ENCODE results near the gene LGALS9. TPM values are rescaled to one million over a fixed set of nuclear protein-coding genes. Genes with fewer than 3 reads are reported as not detected.

The LGALS9 gene
- total RNA-seq, 4 donors from 2014 or later: 20.2 to 76.1 (median 23.9) TPM

DNA sequence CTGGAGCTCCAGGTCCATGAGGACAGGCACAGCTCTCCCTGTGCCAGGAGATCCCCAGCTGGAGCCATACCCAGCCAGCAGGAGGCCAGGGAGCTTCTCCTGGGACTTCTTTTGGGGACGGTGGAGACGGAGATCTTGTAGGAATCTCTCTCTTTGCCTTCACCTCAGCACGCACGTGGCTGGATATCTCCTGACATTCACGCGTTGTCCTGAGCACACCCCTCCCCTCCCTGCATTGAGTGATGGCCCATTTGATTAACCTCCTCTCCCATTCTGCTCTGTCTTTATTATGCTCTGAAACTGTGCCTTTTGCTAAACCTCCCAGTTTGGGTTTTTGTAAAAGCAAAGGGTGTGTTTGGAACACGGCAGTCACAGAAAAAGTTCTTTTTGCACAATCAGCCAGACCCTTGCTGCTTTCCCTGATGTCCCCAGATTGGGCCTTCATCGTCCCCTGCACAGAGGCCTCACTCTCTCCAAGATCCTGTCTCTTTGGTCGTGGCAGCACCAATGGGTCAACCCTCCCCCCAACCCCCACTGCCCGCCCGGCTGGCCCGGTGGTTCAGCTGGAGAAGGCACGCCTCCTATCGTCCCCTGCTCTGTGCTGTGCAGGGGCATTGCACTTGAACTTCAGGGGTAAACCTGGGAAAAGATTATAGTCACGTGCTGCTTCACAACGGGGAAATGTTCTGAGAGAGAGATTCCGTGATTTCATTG, 32.5 kb upstream of the LGALS9 start:
- Histone ChIP-seq H3K27ac (no peak overlapping the region), H3K36me3 (peaks cover 11 to 82% (median 13%) of the 10 kb centered on the region in 3 donors), H3K27me3 (no peaks in the 10 kb centered on the region), H3K4me3 (no peak overlapping the region), H3K4me1 (peaks cover 4 to 35% (median 6%) of the 10 kb centered on the region in 3 donors), H3K9me3 (no peaks in the 10 kb centered on the region)
- TF ChIP-seq, protein P1, sequence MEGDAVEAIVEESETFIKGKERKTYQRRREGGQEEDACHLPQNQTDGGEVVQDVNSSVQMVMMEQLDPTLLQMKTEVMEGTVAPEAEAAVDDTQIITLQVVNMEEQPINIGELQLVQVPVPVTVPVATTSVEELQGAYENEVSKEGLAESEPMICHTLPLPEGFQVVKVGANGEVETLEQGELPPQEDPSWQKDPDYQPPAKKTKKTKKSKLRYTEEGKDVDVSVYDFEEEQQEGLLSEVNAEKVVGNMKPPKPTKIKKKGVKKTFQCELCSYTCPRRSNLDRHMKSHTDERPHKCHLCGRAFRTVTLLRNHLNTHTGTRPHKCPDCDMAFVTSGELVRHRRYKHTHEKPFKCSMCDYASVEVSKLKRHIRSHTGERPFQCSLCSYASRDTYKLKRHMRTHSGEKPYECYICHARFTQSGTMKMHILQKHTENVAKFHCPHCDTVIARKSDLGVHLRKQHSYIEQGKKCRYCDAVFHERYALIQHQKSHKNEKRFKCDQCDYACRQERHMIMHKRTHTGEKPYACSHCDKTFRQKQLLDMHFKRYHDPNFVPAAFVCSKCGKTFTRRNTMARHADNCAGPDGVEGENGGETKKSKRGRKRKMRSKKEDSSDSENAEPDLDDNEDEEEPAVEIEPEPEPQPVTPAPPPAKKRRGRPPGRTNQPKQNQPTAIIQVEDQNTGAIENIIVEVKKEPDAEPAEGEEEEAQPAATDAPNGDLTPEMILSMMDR (IDR thresholded peaks at IDR 0.05): no peak
- TF ChIP-seq POLR2A (IDR thresholded peaks at IDR 0.05): no peak
- intact Hi-C loops (cut with DNase I): loop anchor here (10.0 kb wide), 1 partner anchor 144 kb away; the partner anchor contains the start of gene KSR1
- DNase-seq: no peak
- 82 to 83% methylated on average over 12 to 17 of the region's 17 CpGs for WGBS, 2 donors

DNA sequence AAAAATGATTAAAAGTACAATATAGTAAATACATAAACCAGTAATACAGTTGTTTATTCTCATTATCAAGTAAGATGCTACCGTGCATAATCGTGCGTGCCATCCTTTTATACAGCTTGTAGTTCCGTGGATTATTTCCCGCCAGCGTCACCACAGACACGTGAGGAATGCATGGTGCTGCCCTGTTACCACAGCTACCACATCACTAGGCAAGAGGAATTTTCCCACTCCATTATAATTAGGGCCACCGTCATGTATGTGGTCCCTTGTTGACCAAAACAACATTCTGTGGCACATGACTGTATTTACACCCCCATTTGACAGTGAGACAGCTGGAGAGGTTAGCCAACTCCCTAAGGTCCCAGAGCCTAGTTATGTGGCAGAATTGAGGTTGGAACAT, 30.5 kb upstream of the LGALS9 start:
- intact Hi-C loops (cut with DNase I): loop anchor here (5.0 kb wide), 2 partner anchors 243 to 363 kb away; no protein-coding TSS in a partner anchor
- Histone ChIP-seq H3K4me1 (peaks cover 4 to 36% (median 6%) of the 10 kb centered on the region in 3 donors), H3K27me3 (no peaks in the 10 kb centered on the region), H3K4me3 (no peak overlapping the region), H3K27ac (peak overlapping the region in 3 of 4 donors; percentile 3 to 44 (median 40)), H3K36me3 (peaks cover 25 to 82% (median 26%) of the 10 kb centered on the region in 3 donors), H3K9me3 (no peaks in the 10 kb centered on the region)
- no peak for DNase-seq
- TF ChIP-seq, protein P1 (IDR thresholded peaks at IDR 0.05): no peak
- TF ChIP-seq POLR2A (IDR thresholded peaks at IDR 0.05): no peak
- WGBS, 2 donors: 91 to 92% methylated on average over 8 of the region's 8 CpGs

DNA sequence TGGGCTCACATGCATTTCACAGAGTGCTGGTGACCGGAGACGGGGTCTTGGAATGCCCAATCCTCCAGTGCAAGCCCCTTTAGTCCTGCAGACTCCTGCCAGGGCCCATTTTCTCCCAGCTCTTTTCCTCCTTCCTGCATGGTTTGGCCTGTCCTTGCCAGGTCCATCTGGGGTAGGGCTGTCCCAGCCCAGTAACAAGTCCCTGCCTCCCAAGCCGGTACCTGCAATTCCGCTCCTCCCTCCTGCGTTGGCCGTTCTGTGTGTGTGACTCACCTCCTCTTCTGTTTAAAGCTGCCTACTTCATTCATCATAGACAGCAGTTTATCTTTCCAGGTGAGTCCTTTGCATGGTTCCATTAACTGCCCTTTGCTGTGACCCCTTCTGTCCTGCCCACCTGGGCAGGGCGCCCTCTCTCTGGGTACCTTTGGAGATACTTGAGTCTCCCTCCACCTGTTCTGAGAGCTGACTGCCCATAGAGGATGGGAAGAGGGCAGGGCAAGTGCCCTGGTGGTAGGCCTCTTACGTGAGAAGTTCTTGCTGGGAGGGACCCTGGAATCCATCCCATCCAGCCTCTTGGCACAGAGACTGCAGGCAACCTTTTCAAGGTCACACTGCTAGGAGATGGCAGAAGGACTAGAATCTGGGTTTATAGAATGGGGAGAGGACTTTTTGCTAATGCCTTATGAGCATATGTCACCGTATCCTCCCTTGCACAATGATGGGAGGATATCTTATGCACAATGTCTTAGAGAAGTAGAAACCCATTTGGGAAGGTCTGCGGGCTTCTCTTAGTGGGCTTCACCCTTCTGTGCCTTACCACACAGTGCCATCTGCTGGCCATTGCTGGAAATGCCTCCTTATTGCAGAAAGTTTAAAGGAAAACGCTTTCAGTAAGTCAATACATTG, 29.7 kb upstream of the LGALS9 start:
- peak; percentile 20 for DNase-seq
- Histone ChIP-seq H3K9me3 (no peaks in the 10 kb centered on the region), H3K4me1 (peaks cover 4 to 36% (median 6%) of the 10 kb centered on the region in 3 donors), H3K36me3 (peaks cover 33 to 82% (median 34%) of the 10 kb centered on the region in 3 donors), H3K27me3 (no peaks in the 10 kb centered on the region), H3K4me3 (no peak overlapping the region), H3K27ac (peak overlapping the region in 3 of 4 donors; percentile 3 to 64 (median 48))
- intact Hi-C loops (cut with DNase I): loop anchor here (5.0 kb wide), 2 partner anchors 244 to 364 kb away; no protein-coding TSS in a partner anchor
- 54 to 62% methylated on average over 9 to 11 of the region's 11 CpGs for WGBS, 2 donors
- no peak for TF ChIP-seq POLR2A (IDR thresholded peaks at IDR 0.05)
- TF ChIP-seq, protein P1 (IDR thresholded peaks at IDR 0.05): peak; percentile 89 to 96 (median 92)

DNA sequence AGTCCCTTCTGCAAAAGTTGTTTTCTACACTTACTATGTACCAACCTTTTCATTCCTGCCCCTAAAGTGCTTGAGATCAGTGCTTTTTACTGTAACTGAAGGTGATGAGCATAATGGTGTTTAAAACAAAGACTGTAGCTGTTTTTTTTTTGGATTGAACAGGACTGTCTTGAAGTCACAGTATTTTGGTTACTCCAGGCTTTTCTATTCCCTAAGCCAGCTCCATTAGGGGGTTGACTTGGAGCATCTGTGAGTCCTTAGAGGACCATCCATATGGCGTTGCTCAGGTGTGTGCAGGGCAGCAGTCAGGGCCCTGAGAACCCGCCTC, 29.0 kb upstream of the LGALS9 start:
- no peak overlapping the region for H3K4me3 ChIP-seq
- intact Hi-C loops (cut with DNase I): loop anchor here (2.0 to 5.0 kb wide), 3 partner anchors 49 to 365 kb away; no protein-coding TSS in a partner anchor
- no peaks in the 10 kb centered on the region for H3K27me3 ChIP-seq
- no peak for DNase-seq
- no peak overlapping the region for H3K27ac ChIP-seq
- peaks cover 4 to 36% (median 6%) of the 10 kb centered on the region in 3 donors for H3K4me1 ChIP-seq
- H3K36me3 ChIP-seq: peaks cover 31 to 83% (median 35%) of the 10 kb centered on the region in 3 donors
- no peak for TF ChIP-seq POLR2A (IDR thresholded peaks at IDR 0.05)
- TF ChIP-seq, protein P1 (IDR thresholded peaks at IDR 0.05): no peak
- 50 to 71% methylated on average over 1 to 2 of the region's 2 CpGs for WGBS, 2 donors
- H3K9me3 ChIP-seq: no peaks in the 10 kb centered on the region

Measured in esophagus squamous epithelium (tissue), 5 donors.